NCI-H345 treated with DMSO at 0.1 percent for 48 hours (cell line): Measurements from ENCODE around the gene CTDP1.
"Not testable (repeated sequence)": the region's sequence is repeated elsewhere in the genome, so short reads cannot be mapped to it uniquely, and the experiment has no call there.

ENCODE experiments used
- DNase-seq: peaks from one replicate; lab custom pipeline; 2025; ENCODE audit not compliant: unreplicated experiment; lab: John Stamatoyannopoulos, UW

CTDP1 gene

GRCh38 chr18:79737426-79737825 is 57.8 kb downstream of the CTDP1 start:
- no peak for DNase-seq

- DNase-seq, result no peak
Measured at GRCh38 chr18:79738041-79738461, 58.4 kb downstream of the CTDP1 start.

DNA sequence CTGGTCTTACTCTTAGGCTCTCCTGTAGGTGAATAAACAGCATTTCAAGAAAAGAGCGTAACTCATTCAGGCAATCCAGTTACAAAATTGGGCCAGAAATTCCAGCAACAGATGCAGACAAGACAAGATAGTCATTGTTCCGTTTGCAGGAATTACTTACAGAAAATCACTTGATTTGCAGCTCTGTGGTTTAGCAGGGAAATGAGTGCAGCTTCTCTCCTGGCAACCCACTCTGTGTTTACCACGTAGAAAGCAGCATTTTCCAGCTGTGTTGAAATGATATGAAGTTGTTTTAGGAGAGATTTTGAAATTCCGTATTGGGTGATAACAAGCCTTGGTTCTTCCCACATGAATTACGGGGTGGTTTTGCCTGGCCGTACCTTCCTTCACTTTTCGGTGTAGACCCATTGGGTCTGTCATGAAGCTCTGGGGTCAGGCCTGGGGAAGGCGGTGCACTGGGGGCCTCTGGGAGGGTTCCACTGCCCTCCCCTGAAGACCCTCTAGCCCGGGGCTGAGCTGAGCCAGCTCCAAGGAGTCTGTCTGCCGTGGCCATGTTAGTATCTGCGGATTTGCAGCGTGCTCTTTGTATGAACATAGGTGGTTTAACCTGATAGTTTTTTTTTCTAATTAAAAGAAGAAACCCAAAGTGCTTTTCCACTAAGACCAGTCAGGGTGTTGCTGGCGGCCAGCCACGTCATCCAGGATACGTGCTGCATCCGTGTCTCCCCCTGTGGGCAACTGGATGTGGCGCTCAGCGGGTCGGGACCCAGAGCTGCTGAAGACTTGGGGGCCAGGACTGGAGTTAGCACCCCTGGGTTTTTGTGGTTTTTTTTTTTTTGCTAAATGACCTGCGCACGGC is 59.2 kb downstream of the CTDP1 start:
- no peak for DNase-seq

GRCh38 chr18:79739440-79739778 is 59.8 kb downstream of the CTDP1 start:
- no peak for DNase-seq

DNA sequence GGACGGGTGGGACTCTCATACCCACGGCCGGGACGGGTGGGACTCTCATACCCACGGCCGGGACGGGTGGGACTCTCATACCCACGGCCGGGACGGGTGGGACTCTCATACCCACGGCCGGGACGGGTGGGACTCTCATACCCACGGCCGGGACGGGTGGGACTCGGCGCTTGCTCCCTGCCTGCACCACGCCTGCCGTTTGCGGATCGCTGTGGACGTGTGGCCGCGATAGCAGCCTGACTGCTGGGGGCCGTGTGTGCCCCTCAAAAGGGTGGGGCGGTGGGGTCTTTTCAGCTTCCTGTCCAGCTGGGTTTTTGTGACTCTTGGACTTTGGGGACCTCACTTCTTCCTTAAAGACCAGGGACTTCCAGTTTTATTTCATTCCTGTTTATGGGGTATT is 60.4 kb downstream of the CTDP1 start:
- not testable (repeated sequence) for DNase-seq

DNA sequence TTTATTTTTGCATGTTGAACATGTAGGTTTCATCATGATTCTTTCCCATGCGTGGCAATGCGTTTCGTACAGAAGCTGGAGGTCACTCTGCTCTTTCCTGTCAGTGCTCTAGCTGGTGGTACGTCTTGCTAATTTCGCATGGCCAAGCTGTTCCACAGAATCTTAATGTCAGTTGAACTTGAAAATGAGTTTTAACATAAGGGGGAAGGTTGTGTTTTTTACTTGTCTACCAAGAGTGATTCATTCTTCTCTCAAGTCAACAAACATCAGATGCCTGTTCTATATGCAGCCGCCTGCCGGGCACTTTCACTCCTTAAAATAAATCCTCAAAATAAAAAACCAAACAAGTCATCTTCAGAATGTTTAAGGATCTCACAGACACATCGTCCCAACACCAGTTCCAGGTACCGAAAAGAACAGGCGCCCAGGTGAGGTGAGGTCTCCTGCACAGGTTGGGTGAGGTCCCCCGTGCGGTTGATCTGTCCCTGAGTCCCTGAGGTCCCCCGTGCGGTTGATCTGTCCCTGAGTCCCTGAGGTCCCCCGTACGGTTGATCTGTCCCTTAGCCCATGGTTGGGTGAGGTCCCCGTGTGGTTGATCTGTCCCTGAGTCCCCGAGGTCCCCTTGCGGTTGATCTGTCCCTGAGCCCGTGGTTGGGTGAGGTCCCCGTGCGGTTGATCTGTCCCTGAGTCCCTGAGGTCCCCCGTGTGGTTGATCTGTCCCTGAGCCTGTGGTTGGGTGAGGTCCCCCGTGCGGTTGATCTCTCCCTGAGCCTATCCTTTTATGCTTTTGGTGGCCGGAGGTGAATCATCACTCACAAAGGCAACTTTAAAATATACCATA is 61.1 kb downstream of the CTDP1 start:
- DNase-seq, result no peak

GRCh38 chr18:79741362-79741700 is 61.7 kb downstream of the CTDP1 start:
- no peak for DNase-seq

DNA sequence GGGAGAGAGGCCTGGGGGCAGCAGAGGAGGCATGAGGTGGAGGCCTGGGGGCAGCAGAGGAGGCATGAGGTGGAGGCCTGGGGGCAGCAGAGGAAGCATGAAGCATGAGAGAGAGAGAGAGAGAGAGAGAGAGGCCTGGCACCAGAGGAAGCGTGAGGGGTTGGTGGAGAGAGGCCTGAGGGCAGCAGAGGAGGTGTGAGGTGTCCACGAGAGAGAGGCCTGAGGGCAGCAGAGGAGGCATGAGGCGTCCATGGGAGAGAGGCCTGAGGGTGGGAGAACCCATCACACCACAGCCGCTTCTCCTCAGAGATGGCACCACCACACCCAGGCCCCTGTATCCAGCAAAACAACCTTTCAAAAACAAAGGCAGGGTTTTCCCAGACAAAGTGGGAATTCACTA is 62.5 kb downstream of the CTDP1 start:
- no peak for DNase-seq

- no peak for DNase-seq
Measured at GRCh38 chr18:79744625-79745024, 65.0 kb downstream of the CTDP1 start.

- DNase-seq, result no peak
Measured at GRCh38 chr18:79746730-79747129, 67.1 kb downstream of the CTDP1 start.

DNA sequence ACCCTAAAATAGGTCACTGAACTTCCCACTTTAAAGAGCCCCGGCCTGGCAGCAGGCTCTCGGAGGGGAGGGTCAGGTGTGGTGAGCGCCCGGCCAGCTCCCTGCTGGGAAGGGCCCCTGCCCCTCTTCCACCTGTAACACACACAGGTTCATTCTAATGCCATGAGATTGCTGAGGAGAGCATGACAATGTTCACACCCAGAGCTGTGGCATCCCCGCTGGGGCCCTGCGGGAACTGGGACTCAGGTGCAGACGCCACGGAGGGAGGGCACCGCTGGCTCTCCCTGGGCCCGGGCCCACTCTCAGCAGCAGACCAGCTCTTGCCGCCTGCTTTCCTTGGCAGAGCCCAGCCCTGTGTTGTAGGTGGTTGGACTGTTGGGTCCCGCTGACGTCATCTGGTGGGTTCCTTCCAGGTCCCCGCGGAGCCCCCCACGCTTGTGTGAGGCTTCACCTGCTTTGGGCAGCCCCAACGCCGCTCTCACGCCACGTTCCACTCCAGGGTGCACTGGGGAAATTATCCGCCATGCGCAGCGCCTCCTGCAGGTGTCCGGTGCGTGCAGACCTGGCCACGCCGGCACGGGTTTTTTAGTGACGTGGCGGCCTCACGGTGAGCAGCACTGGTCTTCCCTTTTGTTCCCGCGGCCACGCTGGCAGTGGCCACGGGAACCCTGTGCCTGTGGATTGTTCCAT is 67.7 kb downstream of the CTDP1 start:
- no peak for DNase-seq

DNA sequence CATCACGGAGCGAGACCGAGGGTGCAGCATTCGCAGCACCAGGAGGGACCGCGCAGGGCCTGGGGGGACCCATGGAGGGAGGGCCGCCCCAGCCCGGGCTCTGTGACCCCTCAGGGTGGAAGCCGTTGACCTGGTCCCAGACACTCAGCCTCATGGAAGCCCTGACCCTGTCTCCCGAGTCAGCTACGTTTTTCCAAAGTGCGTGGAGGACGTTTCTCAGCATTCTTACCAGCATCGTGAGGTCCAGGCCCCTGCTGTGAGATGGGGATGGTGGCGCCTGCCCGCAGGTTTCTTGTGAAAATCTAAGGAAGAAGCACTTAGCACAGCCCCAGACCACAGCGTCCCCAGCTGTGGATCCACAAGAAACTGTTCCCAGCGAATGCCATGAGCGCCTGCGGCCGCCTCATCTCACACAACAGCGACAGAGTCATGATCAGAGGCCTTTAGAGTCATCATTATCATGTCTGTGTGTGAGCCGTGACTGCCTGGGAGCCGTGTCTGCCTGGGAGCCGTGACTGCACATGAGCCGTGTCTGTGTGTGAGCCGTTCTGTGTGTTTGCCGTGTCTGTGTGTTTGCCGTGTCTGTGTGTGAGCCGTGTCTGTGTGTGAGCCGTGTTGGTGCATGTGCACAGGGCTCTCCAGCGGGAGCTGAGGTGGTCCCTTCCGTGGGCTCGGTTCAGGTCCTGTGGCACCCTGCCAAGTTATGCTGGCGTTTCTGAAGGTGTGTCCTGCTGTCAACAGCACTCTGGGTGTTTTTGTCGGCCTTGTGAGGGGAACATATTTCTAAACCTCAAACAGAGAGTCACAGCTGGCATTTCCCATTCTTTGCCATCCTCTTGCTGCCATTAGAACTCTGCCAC is 68.9 kb downstream of the CTDP1 start:
- DNase-seq, result peak; percentile 70

DNA sequence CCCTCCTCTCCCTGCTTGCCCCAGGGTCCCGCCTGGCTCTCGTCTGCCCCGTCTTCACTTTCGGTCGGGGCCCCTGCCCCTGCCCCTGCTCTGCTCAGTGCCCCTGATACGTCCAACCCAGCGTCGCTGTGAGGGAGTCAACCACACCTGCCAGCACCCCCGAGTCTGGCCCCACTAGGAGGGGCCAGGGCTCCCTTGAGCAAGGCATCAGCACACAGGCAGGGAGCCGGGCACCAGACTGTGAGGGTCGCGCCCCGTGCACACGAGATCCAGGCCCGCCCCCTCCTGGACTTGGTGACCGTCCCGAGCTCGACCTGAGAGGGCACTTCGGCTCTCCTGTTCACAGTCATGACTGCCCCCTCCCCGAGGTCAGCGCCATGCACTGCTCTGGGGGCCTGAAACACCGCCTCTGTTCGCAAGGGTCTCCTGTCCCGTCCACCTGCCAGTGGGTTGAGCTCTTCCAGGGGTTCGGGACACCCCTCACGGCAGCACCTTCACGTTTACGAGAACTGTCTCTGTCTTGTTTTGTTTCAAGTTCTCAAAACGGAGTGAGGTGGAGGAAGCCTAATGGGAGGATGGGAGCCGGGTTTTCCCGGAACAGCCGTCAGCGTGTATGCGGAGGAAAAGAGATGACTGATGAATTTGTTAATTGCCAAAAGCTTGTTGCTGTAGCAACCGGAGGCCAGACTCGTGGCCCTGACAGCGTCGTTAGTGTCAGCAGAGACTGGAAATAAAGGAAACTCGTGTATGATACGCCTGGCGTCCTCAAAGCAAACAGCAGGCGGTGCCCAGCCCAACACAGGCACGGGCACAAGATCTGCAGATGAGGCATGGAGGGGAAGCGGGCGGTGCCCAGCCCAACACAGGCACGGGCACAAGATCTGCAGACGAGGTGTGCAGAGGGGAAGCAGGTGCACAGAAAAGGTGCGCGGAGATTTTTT is 69.9 kb downstream of the CTDP1 start:
- DNase-seq, result peak; percentile 46

- no peak for DNase-seq
Measured at GRCh38 chr18:79750980-79751571, 71.5 kb downstream of the CTDP1 start.

GRCh38 chr18:79751918-79752578 is 72.4 kb downstream of the CTDP1 start:
- DNase-seq, result not testable (repeated sequence)

DNA sequence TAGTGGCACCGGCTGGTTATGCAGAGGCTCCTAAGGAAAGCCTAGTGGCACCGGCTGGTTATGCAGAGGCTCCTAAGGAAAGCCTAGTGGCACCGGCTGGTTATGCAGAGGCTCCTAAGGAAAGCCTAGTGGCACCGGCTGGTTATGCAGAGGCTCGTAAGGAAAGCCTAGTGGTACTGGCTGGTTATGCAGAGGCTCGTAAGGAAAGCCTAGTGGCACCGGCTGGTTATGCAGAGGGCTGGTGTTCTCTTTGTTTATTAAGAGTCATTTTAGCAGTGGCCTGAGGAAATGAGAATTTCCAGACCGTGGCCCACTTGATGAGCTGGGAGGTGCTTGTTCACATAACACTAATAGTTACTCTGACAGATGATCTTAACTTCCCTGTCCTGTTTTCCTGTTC is 73.3 kb downstream of the CTDP1 start:
- not testable (repeated sequence) for DNase-seq

- DNase-seq, result no peak
Measured at GRCh38 chr18:79753391-79753851, 73.8 kb downstream of the CTDP1 start.

DNA sequence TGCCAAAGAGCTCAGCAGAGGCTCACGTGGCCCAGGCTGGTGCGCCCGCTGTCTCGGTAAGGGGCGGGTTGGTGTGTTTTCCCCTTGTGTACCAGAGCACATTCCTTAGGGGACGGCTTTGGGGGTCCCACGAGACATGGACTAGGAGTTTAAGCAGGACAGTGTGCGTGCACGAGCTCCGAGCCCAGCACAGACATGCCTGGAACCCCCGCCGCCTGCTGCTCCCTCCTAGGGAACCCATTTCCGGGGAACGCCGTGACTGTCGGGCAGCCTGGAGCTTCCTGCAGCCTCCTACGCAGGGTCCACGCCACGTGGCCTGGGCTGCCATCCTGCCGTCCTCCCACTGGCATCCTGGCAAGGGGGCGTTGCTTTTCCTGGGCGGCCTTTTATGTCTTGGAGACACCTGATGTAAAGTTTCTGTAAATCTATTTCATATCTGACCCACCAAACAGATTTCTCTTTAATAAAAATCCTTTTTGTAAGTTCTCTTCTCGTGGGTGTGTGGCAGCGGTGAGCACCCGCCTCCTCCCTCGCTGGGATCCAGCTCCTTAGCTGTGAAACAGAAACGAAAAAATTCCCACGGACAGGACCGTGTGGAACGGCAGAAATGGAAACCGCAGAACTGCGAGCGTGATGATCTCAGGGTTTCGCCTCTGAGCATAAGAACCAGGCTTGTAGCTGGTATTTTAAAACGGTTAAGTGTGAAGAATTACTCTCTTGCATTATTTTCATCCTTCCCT is 74.6 kb downstream of the CTDP1 start:
- DNase-seq, result no peak
